ENCODE results near the gene CHD6. TPM values are rescaled to one million over a fixed set of nuclear protein-coding genes. Genes with fewer than 3 reads are reported as not detected.
A peak's percentile ranks its signal among the peaks of the same experiment; 100 is the strongest.

CHD6 gene
- total RNA-seq, 2 donors from 2014 or later: 51.1 to 56.2 TPM

- DNase-seq (ENCODE audit: low spot score): peak; percentile 85
- intact Hi-C loops (cut with DNase I): no loop called here
Observed at GRCh38 chr20:41524980-41525613, 93.1 kb downstream of the CHD6 start.

DNA sequence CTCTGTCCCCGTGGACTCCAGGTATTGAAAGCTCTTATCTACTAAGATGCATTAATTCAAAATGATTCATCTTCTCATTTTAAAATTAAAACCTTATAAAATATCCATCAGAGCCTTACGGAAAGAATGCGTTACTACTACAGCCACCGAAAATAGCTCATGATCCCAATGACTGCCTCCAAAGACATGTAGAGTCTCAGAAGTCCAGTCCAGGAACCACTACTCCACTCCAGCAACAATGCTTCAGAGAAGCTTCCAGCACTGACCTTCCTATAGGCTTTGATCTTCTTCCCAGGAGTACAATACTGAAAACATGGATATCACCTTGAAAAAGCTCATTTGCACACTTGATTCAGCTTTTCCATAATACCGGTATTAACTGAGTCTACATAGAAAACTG, 94.3 kb downstream of the CHD6 start:
- intact Hi-C loops (cut with DNase I): no loop called here
- no peak for DNase-seq (ENCODE audit: low spot score)

DNA sequence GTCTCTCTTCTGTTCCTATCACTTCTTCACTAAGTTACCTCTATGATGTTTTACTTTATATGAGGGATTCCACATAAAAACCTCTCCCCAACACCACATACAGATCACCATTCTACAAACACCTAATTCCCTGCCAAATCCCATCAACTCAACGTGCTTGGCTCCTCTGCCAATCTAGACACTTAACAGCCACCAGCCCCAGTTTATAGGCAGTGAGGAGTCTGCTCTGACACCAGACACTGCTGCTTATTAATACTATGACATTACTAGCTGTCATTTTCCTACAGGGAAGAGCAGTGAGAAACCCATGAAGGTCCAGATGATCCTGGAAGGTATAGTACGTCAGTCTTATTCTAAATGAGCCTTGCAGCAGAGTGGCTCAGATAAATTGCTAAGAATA, 104.3 kb downstream of the CHD6 start:
- intact Hi-C loops (cut with DNase I): no loop called here
- no peak for DNase-seq (ENCODE audit: low spot score)

- DNase-seq (ENCODE audit: low spot score): no peak
- intact Hi-C loops (cut with DNase I): no loop called here
Observed at GRCh38 chr20:41512624-41513023, 105.6 kb downstream of the CHD6 start.

DNA sequence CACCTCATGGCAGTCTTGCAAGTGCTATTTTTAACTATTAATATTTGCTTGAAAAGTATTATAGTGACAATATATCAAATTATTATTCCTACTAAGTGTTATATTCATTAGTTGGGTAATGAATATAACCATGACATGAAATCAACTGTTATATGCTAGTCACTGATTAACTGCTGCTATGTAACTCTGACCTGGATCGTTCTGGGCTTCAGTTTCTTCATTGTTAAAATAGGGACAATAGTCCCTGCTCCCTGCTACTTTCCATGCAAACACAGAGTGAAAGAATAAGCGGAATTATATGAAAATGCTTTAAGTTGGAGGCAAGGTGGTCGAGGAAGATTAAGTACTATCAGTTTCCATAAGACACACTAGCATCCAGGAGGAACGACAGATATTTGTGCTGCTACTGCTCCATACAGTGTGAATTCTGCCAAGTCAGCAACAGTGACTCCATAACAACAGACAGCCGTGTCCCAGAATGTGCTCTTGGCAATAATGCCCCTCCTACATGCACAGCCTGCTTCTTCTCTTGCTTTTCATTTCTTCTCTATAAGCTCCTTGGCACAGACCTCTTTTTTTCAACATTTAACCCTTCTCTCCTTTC, 107.2 kb downstream of the CHD6 start:
- intact Hi-C loops (cut with DNase I): no loop called here
- DNase-seq (ENCODE audit: low spot score): no peak

DNA sequence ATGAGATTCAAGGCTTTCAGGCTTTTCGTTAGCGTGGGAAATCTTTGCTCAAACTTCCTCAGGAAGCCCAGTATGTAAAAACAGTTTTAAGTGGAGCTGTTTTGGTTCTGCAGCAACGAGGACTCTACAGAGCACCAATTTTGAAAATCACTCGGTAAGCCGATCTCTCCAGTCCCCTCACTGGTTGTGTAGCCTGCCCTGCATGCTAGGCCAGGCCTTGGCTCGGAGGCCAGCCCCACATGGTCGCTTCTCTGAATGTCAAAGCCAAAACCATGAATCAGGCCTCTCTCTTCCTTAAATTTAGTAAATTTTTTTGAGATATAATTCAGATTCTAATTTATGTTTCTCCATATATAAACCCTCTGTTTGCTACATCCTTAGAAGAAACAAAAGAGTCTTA, 108.0 kb downstream of the CHD6 start:
- intact Hi-C loops (cut with DNase I): no loop called here
- no peak for DNase-seq (ENCODE audit: low spot score)

DNA sequence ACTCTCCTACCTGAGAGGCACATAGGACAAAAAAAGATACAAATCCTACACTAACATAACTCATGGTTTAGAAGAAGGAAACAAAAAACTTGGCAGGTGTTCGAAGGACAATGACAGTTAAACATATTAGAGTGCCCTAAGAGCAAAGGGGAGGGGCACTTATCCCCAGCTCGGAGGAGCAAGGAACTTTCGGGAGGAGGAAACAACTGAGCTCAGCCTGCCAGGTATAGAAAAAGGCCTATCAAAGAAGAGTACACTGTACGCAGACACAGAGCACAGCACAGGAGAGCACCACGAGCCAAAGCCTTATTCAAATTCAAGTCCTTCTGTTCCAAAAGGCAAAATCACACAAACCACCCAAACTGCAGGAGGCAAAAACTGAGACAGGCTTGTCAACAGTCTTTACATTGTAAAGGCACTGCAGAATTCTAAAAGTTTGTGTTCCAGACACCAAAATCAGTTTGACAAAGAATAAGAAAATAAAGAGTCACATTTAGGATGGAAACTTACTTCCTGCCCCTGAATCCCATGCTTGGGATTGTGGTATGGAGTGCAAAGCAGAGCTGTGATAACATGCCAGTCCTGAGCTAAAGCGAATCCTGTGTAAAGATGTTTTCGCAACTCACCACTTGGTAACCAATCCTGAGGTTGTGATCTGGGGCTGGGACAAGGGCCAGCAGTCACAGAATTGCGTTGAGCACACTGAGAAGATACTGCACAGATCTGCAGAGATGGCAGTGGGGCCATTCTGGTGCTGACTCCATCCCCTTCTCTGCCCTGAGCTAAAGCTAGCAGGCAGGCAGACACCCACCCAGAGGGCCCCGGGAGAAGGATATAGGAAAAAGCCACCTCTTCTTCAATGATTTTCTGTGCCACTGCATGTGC, 108.6 kb downstream of the CHD6 start:
- intact Hi-C loops (cut with DNase I): loop anchor here in 1 of 2 donors (10.0 kb wide), 1 partner anchor 1325 kb away; no protein-coding TSS in a partner anchor
- DNase-seq (ENCODE audit: low spot score): no peak

- intact Hi-C loops (cut with DNase I): loop anchor here in 1 of 2 donors (10.0 kb wide), 1 partner anchor 1324 kb away; no protein-coding TSS in a partner anchor
- no peak for DNase-seq (ENCODE audit: low spot score)
Observed at GRCh38 chr20:41508335-41508734, 109.8 kb downstream of the CHD6 start.

DNA sequence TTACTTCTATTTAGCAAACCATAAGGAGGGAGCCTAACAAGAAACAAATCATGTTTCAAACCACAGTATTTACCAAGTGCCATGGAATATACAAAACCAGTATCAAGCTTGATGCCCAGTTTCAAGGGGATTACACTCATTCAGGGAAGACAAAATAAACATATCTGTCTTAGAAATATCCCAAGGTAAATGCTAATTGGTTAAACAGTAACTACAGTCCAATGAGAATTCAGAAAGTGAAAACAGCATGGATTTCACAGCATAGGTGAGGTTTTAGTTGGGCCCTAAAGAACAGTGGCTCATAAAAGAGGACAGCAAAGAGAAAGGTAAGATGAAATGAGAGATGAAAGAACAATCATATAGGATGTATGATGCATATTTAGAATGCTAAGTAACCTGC, 110.3 kb downstream of the CHD6 start:
- no peak for DNase-seq (ENCODE audit: low spot score)

DNA sequence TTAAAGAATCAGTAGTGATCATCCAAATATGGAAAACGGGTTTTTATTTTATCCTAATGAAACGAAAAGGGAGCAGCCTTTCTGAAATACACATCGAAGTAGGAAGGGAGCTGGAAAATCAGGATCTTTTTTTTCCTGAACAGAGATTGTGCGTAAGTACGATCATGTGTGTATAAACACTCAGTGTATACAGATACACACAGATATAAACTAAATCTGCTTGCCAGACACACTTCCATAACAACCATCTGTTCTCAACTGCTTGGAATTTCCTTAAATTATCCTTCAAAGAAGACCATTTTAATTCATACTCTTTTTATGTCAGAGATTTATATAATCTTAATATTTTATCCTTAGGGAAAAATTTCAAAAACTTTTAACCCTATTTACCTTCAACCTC, 110.7 kb downstream of the CHD6 start:
- intact Hi-C loops (cut with DNase I): loop anchor here in 1 of 2 donors (10.0 kb wide), 1 partner anchor 1323 kb away; no protein-coding TSS in a partner anchor
- DNase-seq (ENCODE audit: low spot score): no peak

More for the DNA sequence above, 110.3 kb downstream of the CHD6 start:
- intact Hi-C loops (cut with DNase I): loop anchor here in 1 of 2 donors (10.0 kb wide), 1 partner anchor 1323 kb away; no protein-coding TSS in a partner anchor

DNA sequence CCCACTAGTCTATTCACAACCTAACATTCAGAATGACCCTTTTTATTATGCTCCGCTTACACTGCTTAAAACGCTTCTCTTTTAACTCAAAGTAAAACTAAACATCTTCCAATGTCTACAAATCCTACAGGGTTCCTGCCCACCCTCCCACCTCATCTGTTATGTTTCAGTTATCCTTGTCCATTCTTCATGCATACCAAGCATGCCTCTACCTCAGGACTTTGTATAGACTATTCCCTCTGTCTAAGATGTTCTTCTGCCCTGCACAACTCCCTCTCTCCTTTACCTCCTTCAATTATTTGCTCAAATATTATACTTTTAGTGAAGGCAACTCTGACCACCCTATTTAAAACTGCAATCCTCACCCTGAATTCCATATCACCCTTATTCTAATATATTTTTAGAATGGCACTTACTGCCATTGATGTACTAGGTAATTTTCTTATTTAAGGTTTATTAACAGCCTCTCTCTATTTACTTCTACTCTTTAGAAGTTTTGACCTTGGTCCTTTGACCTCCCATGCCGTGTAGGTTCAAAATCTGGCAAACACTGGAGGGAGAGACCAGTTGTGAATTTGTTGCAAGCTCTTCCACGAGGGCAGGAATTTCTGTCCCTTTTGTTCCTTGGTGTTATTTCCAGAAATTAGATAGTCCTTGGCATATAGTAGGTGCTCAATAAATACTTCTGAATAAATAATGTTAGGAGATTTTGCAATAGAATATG, 111.8 kb downstream of the CHD6 start:
- DNase-seq (ENCODE audit: low spot score): no peak
- intact Hi-C loops (cut with DNase I): loop anchor here in 1 of 2 donors (10.0 kb wide), 1 partner anchor 1322 kb away; no protein-coding TSS in a partner anchor

DNA sequence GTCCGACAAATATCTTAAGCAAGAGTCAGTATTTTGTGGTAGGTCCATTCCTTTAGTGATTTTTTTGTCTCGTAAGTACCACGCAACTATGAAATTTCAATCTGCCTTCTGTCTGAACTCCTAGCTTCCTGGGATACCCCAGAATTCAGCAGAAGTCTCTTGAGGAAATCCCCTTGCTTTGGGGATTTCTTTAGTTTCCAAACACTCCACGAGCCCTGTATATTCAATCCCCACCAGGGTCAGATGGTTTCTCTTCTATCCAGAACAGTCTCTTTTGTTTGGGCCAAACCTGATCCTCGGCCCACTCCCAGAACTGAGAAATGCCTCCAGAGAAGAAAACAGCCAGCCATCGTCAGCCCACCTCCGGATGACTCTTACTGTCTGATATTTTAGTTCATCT, 113.0 kb downstream of the CHD6 start:
- no peak for DNase-seq (ENCODE audit: low spot score)
- intact Hi-C loops (cut with DNase I): loop anchor here in 1 of 2 donors (10.0 kb wide), 1 partner anchor 1320 kb away; no protein-coding TSS in a partner anchor

DNA sequence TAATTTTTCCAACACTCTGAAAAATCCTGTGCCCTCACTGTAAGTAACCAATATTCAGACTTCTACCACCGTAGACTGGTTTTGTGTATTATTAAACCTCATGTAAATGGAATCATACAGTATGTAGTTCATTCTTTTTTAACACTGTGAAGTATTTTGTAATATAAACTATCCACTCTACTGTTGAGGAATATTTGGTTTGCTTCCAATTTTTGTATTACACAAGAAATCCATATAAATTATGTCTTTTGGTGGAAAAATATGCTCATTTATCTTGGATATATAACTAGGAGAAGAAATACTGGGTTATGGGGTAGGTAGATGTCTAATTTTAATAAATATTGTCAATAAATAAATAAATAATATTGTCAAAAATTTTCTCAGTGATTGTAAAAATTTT, 116.8 kb downstream of the CHD6 start:
- no peak for DNase-seq (ENCODE audit: low spot score)
- intact Hi-C loops (cut with DNase I): loop anchor here in 1 of 2 donors (10.0 kb wide), 1 partner anchor 1317 kb away; no protein-coding TSS in a partner anchor

DNA sequence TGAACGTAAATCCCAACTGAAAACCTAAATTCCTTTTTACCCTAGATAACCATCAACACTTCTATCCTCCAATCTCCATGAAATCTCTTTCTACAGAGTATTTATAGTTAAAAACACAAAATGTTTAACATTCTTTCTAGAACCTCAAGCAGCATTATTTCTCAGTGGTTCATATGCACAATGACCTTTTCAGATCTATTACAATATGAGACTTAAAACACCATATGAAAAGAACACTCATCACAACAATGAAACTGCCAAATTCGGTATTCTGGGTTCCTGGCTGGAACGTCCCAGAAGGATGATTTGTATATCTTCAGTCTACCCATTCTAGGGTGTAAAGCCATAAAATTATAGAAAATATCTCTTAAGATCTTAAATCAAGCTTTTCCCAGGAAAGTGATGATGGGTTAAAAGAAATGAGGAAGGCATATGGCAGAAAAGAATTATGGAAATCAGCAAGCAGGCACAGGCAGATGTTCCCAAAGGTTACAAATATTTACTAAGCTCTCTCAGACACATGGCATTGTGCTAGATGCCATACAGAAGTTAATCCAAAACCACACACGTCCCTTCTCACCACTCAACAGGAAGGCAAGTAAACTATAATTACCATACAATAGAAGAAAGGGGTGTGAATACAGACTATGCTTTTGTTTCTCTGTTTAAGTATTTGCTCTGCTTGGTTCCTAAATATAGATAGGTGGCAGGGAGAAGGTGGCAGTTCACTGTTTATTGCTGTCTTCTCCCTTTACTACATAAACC, 118.0 kb downstream of the CHD6 start:
- DNase-seq (ENCODE audit: low spot score): no peak
- intact Hi-C loops (cut with DNase I): loop anchor here in 1 of 2 donors (5.0 to 10.0 kb wide), 2 partner anchors 1227 to 1315 kb away; no protein-coding TSS in a partner anchor

- DNase-seq (ENCODE audit: low spot score): no peak
- intact Hi-C loops (cut with DNase I): loop anchor here in 1 of 2 donors (5.0 kb wide), 1 partner anchor 1228 kb away; no protein-coding TSS in a partner anchor
Observed at GRCh38 chr20:41499064-41499463, 119.1 kb downstream of the CHD6 start.

DNA sequence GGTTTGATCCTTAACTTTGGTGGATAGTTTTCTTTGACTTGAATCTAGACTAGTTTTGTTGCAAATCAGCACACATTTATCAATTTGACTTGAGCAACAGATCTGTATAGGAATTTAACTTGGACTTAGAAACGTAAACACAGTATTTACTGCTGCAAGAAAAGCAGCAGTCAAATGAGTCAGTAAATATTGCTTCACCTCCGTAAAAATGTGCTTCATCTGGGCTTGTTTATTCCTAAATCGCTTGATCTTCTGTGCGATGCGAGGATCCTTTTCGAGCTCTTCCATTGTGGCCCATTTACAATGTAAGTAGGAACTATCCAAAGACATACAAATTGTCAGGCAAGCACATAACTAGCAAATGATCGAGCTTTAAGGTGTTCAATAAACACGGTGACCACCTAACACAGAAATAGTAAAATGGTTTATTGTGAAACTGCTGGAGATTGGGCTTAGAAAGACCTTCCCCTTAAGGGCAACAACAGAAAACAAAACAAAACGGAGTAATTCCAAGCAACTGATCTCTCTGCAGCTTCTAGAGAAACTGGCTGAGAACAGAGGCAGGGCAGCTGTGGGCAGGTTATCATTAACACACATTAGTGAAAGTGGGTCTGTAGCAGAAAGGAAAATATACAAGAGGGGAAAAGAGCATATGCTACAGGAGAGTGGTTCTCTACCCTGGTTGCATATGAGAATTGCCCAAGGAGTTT, 120.8 kb downstream of the CHD6 start:
- intact Hi-C loops (cut with DNase I): loop anchor here in 1 of 2 donors (5.0 kb wide), 1 partner anchor 1230 kb away; no protein-coding TSS in a partner anchor
- DNase-seq (ENCODE audit: low spot score): no peak

- intact Hi-C loops (cut with DNase I): no loop called here
- DNase-seq (ENCODE audit: low spot score): no peak
Observed at GRCh38 chr20:41494451-41494850, 123.7 kb downstream of the CHD6 start.

DNA sequence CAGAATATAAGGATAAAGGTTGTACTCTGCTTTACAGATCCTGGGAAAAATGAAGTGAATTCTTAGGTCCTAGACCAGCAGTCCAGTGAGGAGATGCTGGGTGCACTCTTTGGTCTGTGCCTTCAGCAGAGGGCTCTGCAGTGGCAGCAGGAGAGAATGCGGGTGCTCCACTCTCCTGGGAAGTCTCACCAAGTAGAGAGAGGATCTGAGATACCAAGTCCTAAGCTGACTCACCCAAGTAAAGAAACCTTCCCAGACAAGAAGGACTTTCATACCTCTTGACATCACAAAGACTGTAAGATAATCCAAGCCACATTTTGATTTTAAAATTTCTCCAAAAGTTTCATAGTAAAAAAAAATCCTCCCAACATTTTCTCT, 134.6 kb downstream of the CHD6 start:
- intact Hi-C loops (cut with DNase I): no loop called here
- no peak for DNase-seq (ENCODE audit: low spot score)
